Calu3 (cell line): ENCODE data around the gene ARHGEF3. TPM values are rescaled to one million over a fixed set of nuclear protein-coding genes. Genes with fewer than 3 reads are reported as not detected.

Experiments
- BruUV-seq: library from RNA; stranded (reverse); fragments of 400-500 nt; replicated peaks from 2 replicates; lab custom pipeline; 2021; lab: Mats Ljungman, UMichigan
- CTCF ChIA-PET: fragments of 300-600 bp; sonication (Branson Sonifier 250); formaldehyde crosslinking; loops from one replicate; lab custom pipeline; 2022; ENCODE audit warnings: antibody characterized with exemption; lab: Charles Lee
- DNase-seq: peaks from one replicate; pipeline ENCODE4 v3.0.0; 2022
- H3K27ac Mint-ChIP-seq: one replicate; pipeline ENCODE4 v1.8.0; 2022; ENCODE audit warnings: mixed read lengths; ENCODE audit not compliant: unreplicated experiment
- H3K27me3 Mint-ChIP-seq: one replicate; pipeline ENCODE4 v1.8.0; 2022; ENCODE audit warnings: mixed read lengths; ENCODE audit not compliant: unreplicated experiment
- H3K36me3 Mint-ChIP-seq: one replicate; pipeline ENCODE4 v1.8.0; 2022; ENCODE audit warnings: mild to moderate bottlenecking, moderate library complexity, mixed read lengths; ENCODE audit not compliant: insufficient read depth, unreplicated experiment
- H3K4me1 Mint-ChIP-seq: one replicate; pipeline ENCODE4 v1.8.0; 2022; ENCODE audit warnings: mild to moderate bottlenecking, low read depth, mixed read lengths; ENCODE audit not compliant: unreplicated experiment
- H3K4me3 Mint-ChIP-seq: one replicate; pipeline ENCODE4 v1.8.0; 2022; ENCODE audit warnings: mild to moderate bottlenecking, low read depth, moderate library complexity, mixed read lengths; ENCODE audit not compliant: unreplicated experiment
- H3K9me3 Mint-ChIP-seq: one replicate; pipeline ENCODE4 v1.8.0; 2022; ENCODE audit warnings: low read depth, mixed read lengths; ENCODE audit not compliant: unreplicated experiment
- intact Hi-C: fragments of 100-400 bp; cut with micrococcal nuclease; formaldehyde crosslinking; loops from one replicate; pipeline ENCODE4 v1.10.0; 2022; ENCODE audit not compliant: unreplicated experiment
- total RNA-seq: library from RNA; stranded (reverse); gene quantifications from 2 replicates; pipeline ENCODE4 v1.2.3, GENCODE V29; 2022
- TF ChIP-seq, protein P1 (sequence below): fragments of 200-600 bp; IDR thresholded peaks from one replicate; pipeline ENCODE4 v1.8.0; 2022; ENCODE audit warnings: antibody characterized with exemption; ENCODE audit not compliant: unreplicated experiment

The ARHGEF3 gene
- total RNA-seq, 1 experiment from 2014 or later, result 21.8 TPM

DNA sequence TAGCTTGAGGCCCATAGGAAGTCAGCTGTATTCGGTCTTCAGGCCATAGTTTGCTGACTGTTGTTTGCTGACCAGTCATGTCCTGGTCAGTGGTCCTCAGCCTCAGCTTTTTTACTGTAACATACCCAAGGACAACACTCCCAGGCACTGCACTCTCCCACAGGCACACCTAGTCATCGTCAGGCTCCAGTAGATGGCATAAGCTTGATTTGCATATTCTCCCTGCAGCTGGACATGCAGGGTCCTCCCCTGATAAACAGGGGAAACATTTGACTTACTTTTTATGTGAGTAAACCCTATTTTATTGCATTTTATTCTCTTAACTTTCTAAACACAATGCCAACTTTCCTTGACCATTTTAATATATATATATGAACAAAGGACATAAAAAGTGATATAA lies 22.9 kb downstream of the ARHGEF3 start:
- Mint-ChIP-seq H3K36me3 (peaks cover 4% of the 10 kb centered on the region), H3K27me3 (no peaks in the 10 kb centered on the region), H3K4me3 (no peak overlapping the region), H3K9me3 (no peaks in the 10 kb centered on the region), H3K27ac (no peak overlapping the region), H3K4me1 (peaks cover 18% of the 10 kb centered on the region)
- intact Hi-C loops, result no loop called here
- DNase-seq, result no peak
- CTCF ChIA-PET, result no interaction called here
- no TSS peak for BruUV-seq
- TF ChIP-seq, protein P1, sequence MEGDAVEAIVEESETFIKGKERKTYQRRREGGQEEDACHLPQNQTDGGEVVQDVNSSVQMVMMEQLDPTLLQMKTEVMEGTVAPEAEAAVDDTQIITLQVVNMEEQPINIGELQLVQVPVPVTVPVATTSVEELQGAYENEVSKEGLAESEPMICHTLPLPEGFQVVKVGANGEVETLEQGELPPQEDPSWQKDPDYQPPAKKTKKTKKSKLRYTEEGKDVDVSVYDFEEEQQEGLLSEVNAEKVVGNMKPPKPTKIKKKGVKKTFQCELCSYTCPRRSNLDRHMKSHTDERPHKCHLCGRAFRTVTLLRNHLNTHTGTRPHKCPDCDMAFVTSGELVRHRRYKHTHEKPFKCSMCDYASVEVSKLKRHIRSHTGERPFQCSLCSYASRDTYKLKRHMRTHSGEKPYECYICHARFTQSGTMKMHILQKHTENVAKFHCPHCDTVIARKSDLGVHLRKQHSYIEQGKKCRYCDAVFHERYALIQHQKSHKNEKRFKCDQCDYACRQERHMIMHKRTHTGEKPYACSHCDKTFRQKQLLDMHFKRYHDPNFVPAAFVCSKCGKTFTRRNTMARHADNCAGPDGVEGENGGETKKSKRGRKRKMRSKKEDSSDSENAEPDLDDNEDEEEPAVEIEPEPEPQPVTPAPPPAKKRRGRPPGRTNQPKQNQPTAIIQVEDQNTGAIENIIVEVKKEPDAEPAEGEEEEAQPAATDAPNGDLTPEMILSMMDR, result no peak

DNA sequence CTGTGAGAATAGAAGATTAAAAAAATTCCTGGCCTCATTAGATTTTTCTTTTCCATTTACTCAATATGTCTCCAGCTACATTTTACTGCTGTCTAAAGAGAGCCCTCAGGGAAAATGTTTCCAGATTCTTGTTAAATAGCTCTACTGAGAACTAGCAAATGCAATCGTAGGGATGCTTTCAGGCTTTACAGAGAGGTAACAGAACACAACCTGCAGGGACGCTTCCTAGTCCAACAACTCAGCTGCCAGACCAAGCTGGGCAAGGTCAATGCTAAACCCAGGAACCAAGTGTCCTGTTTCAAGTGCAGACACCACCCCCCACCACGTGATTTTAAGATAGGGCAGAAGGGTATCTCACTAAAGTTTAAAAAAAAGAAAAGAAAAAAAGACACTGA lies 25.2 kb downstream of the ARHGEF3 start:
- TF ChIP-seq, protein P1, result no peak
- Mint-ChIP-seq H3K27ac (no peak overlapping the region), H3K9me3 (no peaks in the 10 kb centered on the region), H3K4me3 (no peak overlapping the region), H3K27me3 (no peaks in the 10 kb centered on the region), H3K4me1 (peaks cover 12% of the 10 kb centered on the region), H3K36me3 (peaks cover 1% of the 10 kb centered on the region)
- no peak for DNase-seq
- BruUV-seq, result no TSS peak
- CTCF ChIA-PET, result interaction anchor here (1.2 kb wide), 1 partner anchor 18 kb away, joined by 4 read pairs; no protein-coding TSS in a partner anchor
- intact Hi-C loops, result no loop called here

DNA sequence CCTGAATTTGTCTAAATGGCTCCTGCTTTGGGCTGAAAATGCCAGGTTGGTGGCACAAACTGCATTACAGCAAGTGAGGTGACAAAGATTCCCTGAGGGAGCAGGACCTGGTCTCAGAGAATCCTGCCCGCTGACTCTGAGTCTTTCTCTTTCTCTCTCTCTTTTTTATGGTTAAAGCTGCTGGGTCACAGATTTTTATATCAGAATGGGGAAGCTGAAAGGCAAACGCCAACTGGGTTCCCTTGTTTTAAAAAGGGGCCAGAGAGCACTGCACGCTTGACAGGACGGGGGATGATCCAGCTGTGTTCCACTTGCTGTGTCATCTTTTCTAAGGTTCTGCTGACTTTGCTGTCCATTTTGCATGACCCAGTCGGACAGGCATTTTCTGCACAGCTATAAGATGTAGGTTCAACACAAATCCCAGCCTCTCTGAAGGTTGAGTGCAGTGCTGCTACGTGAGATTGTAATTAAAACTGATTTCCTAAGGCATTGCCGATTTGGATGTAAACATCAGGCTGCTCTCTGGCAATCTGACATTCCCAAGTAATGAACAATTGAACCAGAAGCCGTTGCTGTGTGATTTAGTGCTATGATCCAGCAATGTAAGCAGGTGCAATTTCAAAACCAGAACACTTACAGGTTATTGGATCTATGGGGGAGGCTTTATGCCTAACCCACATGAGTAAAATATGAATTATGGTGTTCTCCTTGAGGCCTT lies 25.8 kb downstream of the ARHGEF3 start:
- TF ChIP-seq, protein P1, result no peak
- no TSS peak for BruUV-seq
- Mint-ChIP-seq H3K36me3 (no peaks in the 10 kb centered on the region), H3K27me3 (no peaks in the 10 kb centered on the region), H3K27ac (no peak overlapping the region), H3K4me1 (peaks cover 9% of the 10 kb centered on the region), H3K4me3 (no peak overlapping the region), H3K9me3 (no peaks in the 10 kb centered on the region)
- intact Hi-C loops, result no loop called here
- DNase-seq, result no peak
- CTCF ChIA-PET, result interaction anchor here (1.2 kb wide), 1 partner anchor 18 kb away, joined by 4 read pairs; no protein-coding TSS in a partner anchor

DNA sequence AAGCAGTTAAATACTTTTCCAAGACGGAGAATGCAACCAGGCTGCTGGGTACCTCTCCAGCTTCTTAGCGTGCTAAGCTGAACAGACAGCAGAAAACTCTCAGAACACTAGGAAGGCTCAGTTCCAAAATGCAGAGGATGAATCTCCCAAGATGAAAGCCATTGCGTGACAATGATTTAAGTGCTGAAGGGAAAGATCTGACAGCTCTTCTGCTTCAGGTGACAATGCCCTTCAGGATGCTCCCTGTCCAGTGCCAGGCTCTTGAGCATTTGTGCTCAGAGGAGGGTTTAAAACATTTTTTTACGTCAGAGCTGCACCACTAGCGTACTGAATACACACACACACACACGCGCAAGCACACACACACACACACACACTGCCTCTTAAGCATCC lies 26.3 kb downstream of the ARHGEF3 start:
- H3K4me3 Mint-ChIP-seq, result no peak overlapping the region
- no peak overlapping the region for H3K27ac Mint-ChIP-seq
- no TSS peak for BruUV-seq
- no peaks in the 10 kb centered on the region for H3K9me3 Mint-ChIP-seq
- H3K36me3 Mint-ChIP-seq, result no peaks in the 10 kb centered on the region
- TF ChIP-seq, protein P1, result no peak
- intact Hi-C loops, result no loop called here
- peaks cover 9% of the 10 kb centered on the region for H3K4me1 Mint-ChIP-seq
- CTCF ChIA-PET, result interaction anchor here (1.2 kb wide), 1 partner anchor 17 kb away, joined by 4 read pairs; no protein-coding TSS in a partner anchor
- H3K27me3 Mint-ChIP-seq, result no peaks in the 10 kb centered on the region
- DNase-seq, result no peak
